Muscle of arm (tissue), 14 donors: ENCODE measurements around the gene MAP2K1. TPM values are rescaled to one million over a fixed set of nuclear protein-coding genes. Genes with fewer than 3 reads are reported as not detected.
"Not testable (repeated sequence)": the region's sequence is repeated elsewhere in the genome, so short reads cannot be mapped to it uniquely, and the experiment has no call there.

Experiments used
- DNase-seq: peaks from one replicate; pipeline ENCODE4 v3.0.0-alpha.2; 2013
- long read RNA-seq, 11 donors: transcript quantifications; one replicate each; lab custom pipeline, GENCODE V29; 2026
- polyA plus RNA-seq, 12 donors: library from polyadenylated mRNA; unstranded; fragments of 120-200 nt; gene quantifications; one replicate each; pipeline ENCODE4 v1.2.1, GENCODE V29; 2013; ENCODE audit not compliant: insufficient read length in 12 of 12

The MAP2K1 gene
- polyA plus RNA-seq = 100 to 1,000 TPM in 8 of 12 donors, 10 to 100 TPM in 3, not detected in 1; 61.1 to 183 (median 113) TPM
- long read RNA-seq, donor 1, transcript MAP2K1-201 (11 exons, 3,410 nt) = major isoform, 8 of 3,813 reads
- long read RNA-seq, donor 1, partial matches to known transcripts = 3,663 of 3,813 reads
- long read RNA-seq, donor 1, other reads (novel, unspliced or antisense) = 142 of 3,813 reads
- long read RNA-seq, donor 2, transcript MAP2K1-201 (11 exons, 3,410 nt) = major isoform, 13 of 6,111 reads
- long read RNA-seq, donor 2, partial matches to known transcripts = 5,902 of 6,111 reads
- long read RNA-seq, donor 2, other reads (novel, unspliced or antisense) = 195 of 6,111 reads
- long read RNA-seq, donor 3, transcript MAP2K1-201 (11 exons, 3,410 nt) = major isoform, 5 of 2,894 reads
- long read RNA-seq, donor 3, partial matches to known transcripts = 1,710 of 2,894 reads
- long read RNA-seq, donor 3, other reads (novel, unspliced or antisense) = 1,179 of 2,894 reads
- long read RNA-seq, donor 4, transcript MAP2K1-201 (11 exons, 3,410 nt) = major isoform, 9 of 22 reads
- long read RNA-seq, donor 4, partial matches to known transcripts = 6 of 22 reads
- long read RNA-seq, donor 4, other reads (novel, unspliced or antisense) = 7 of 22 reads
- long read RNA-seq, donor 5, transcript MAP2K1-201 (11 exons, 3,410 nt) = major isoform, 23 of 8,330 reads
- long read RNA-seq, donor 5, partial matches to known transcripts = 7,614 of 8,330 reads
- long read RNA-seq, donor 5, other reads (novel, unspliced or antisense) = 693 of 8,330 reads
- long read RNA-seq, donor 6, transcript MAP2K1-201 (11 exons, 3,410 nt) = major isoform, 11 of 3,322 reads
- long read RNA-seq, donor 6, partial matches to known transcripts = 3,116 of 3,322 reads
- long read RNA-seq, donor 6, other reads (novel, unspliced or antisense) = 195 of 3,322 reads
- long read RNA-seq, donor 7, transcript MAP2K1-201 (11 exons, 3,410 nt) = major isoform, 13 of 13 reads
- long read RNA-seq, donor 7, partial matches to known transcripts = 0 of 13 reads
- long read RNA-seq, donor 7, other reads (novel, unspliced or antisense) = 0 of 13 reads
- long read RNA-seq, donor 8, transcript MAP2K1-201 (11 exons, 3,410 nt) = major isoform, 16 of 5,896 reads
- long read RNA-seq, donor 8, partial matches to known transcripts = 5,719 of 5,896 reads
- long read RNA-seq, donor 8, other reads (novel, unspliced or antisense) = 158 of 5,896 reads
- long read RNA-seq, donor 9, partial matches to known transcripts = 3,138 of 4,500 reads
- long read RNA-seq, donor 9, other reads (novel, unspliced or antisense) = 1,358 of 4,500 reads
- long read RNA-seq, donor 10, transcript MAP2K1-201 (11 exons, 3,410 nt) = major isoform, 15 of 4,870 reads
- long read RNA-seq, donor 10, partial matches to known transcripts = 4,532 of 4,870 reads
- long read RNA-seq, donor 10, other reads (novel, unspliced or antisense) = 322 of 4,870 reads
- long read RNA-seq, donor 11, transcript MAP2K1-201 (11 exons, 3,410 nt) = major isoform, 28 of 5,705 reads
- long read RNA-seq, donor 11, partial matches to known transcripts = 5,291 of 5,705 reads
- long read RNA-seq, donor 11, other reads (novel, unspliced or antisense) = 386 of 5,705 reads

GRCh38 chr15:66386204-66387123, at the start of gene MAP2K1:
Gene MAP2K1, plus strand, starts transcription at chr15:66386912. Its CDS starts 436 bp downstream, at chr15:66387348.
- peak; percentile 99 for DNase-seq

DNA sequence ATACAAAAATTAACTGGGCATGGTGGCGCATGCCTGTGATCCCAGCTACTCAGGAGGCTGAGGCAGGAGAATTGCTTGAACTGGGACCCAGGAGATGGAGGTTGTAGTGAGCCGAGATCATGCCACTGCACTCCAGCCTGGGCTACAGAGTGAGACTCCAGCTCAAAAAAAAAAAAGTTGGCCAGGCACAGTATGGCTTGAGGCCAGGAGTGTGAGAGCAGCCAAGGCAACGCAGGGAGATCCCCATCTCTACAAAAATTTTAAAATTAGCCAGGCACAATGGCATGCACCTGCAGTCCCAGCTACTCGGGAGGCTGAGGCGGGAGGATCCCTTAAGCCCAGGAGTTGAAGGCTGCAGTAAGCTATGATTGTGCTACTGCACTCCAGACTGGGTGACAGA, 38.2 kb upstream of the MAP2K1 start:
- DNase-seq = not testable (repeated sequence)

- no peak for DNase-seq
Observed at GRCh38 chr15:66356077-66356358, 30.7 kb upstream of the MAP2K1 start.

GRCh38 chr15:66356359-66357236, 30.1 kb upstream of the MAP2K1 start, which contains the start of gene TIPIN:
Gene TIPIN, minus strand, starts transcription at chr15:66356685. Its CDS starts 3,738 bp downstream, at chr15:66352947.
- DNase-seq = peak; percentile 96

DNA sequence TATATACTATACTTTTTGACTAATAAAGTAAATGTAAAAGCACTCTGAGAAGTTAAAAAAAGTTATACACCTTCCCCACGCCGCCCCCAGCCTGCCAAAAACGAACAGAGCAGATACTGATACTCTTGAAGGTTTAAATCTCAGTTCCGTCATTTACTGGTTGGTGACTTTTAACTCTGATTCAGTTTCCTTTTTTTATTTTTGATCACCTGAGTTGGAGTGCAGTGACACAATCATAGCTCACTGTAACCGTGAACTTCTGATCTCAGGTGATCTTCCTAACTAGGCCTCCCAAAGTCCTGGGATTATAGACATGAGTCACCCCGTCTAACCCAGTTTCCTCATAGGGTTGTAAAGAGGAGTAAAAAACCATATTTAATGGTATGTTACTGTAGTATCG, 27.0 kb upstream of the MAP2K1 start:
- DNase-seq = no peak

DNA sequence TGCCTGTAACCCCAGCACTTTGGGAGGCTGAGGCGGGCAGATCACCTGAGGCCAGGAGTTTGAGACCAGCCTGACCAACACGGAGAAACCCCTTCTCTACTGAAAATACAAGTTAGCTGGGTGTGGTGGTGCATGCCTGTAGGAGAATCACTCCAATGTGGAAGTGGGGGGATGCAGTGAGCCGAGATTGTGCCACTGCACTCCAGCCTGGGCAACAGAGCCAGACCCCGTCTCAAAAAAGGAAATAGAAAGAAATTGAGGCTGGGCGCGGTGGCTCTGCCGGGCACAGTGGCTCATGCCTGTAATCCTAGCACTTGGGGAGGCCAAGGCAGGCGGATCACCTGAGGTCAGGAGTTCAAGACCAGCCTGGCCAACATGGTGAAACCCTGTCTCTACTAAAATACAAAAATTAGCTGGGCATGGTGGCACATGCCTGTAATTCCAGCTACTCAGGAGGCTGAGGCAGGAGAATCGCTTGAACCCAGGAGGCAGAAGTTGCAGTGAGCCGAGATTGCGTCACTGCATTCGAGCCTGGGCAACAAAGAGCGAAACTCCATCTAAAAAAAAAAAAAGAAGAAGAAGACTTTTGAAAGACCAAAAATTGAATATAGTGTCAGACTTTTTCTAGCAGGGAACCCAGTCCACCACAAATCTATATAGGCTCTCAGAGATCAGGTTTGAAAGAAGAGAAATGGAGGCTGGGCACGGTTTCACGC, 24.8 kb upstream of the MAP2K1 start:
- not testable (repeated sequence) for DNase-seq

GRCh38 chr15:66362776-66363175, 23.9 kb upstream of the MAP2K1 start:
- DNase-seq = no peak

DNA sequence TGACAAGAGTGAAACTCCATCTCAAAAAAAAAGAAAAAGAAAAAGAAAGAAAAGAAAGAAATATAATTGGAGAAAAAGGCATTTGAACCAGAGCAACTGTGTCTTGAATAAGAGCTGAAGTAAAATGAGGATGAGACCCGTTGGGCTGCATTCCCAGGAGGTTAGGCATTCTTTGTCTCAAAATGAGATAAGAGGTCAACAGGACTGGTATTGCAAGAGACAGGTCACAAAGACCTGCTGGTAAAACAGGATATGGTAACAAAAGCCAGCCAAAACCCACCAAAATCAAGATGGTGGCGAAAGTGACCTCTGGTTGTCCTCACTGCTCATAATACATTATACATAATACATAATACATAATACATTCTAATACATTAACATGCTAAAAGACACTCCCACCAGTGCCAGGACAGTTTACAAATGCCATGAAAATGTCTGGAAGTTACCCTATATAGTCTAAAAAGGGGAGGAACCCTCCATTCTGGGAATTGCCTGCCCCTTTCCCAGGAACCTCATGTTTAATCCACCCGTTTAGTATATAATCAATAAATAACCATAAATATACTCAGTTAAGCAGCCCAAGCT, 21.7 kb upstream of the MAP2K1 start:
- no peak for DNase-seq

DNA sequence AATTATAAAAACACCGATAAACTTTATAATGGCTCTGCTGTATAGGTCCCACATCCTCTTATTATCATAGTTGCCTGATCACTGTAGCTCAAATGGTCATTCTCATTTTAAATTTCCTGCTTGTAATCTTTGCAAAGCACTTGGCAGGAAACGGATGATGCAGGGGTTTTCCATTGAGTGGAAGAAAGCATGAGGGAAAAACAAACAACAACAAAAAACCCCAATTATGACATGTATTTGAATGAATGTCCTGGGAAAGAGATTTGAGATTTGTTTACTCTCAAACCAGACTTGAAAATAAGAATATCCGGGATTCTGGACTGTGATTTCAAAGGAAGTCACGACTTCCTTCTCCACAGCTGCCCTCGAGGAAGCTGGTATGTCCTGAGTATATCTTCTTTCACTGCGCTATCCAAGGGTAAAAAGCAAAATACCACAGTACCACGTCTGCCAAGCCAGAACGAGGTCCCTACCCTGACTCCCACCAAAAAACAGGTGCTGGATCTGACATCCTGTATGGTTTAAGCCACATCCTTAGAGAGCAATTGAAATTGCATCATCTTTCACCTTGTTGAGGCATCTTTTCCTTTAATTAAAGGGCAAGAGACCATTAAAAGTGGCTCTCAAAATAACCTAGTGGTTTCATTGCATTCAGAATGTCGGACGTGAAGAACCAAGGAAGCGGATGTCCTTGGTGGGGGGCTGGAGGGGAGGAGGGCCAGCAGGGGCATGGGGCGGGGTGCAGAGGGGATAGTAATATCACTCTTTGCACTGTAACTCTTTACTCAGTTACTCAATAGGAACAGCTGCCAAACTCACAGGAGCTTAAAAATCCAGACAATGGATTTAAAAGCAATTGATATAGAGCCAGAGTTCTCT, 16.7 kb upstream of the MAP2K1 start:
- peak; percentile 45 for DNase-seq

DNA sequence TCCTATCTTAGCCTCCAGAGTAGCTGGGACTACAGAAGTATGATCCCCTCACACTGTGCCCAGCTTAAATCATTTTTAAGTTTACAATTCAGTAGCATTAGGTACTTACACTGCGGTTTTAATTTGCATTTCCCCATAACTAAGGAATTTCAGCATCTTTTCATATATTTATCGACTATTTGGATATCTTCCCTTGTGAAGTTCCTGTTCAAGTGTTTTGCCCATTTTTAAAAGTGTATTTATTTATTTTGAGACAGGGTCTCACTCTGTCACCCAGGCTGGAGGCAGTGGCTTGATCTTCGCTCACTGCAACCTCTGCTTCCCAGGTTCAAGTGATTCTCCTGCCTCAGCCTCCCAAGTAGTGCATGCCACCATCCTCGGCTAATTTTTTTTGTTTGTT, 12.5 kb upstream of the MAP2K1 start:
- no peak for DNase-seq

DNA sequence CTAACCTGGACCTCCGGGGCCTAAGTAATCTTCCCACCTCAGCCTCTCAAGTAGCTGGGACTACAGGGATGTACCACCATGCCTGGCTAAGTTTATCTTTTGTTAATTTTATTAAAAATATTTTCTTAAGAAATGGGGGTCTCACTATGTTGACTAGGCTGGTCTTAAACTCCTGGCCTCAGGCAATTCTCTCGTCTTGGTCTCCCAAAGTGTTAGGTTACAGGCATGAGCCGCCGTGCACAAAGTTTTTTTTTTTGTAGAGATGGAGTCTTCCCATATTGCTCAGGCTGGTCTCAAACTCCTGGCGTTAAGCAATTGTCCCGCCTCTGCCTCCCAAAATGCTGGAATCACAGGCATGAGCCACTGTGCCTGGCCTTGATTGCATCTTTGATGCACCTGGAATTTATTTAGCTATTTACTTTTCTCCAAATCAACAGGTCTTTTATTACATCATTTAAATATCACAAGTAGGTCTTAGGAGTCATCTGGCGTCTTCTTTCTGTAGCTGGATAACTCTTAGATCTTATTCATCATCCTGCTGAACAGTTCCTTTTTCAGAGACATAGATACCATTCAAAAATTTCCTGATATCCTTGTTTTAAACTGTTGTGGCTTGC, 7.8 kb upstream of the MAP2K1 start:
- no peak for DNase-seq

GRCh38 chr15:66381376-66381775, 5.3 kb upstream of the MAP2K1 start:
- DNase-seq = not testable (repeated sequence)

GRCh38 chr15:66387163-66388042, 691 bp downstream of the MAP2K1 start:
- no peak for DNase-seq

- no peak for DNase-seq
Observed at GRCh38 chr15:66388043-66388363, 1.3 kb downstream of the MAP2K1 start.

GRCh38 chr15:66388576-66388975, 1.9 kb downstream of the MAP2K1 start:
- DNase-seq = no peak
